Measurements from ENCODE around the gene IL1F10. TPM values are rescaled to one million over a fixed set of nuclear protein-coding genes. Genes with fewer than 3 reads are reported as not detected.

The IL1F10 gene
- total RNA-seq, 1 experiment from 2014 or later, result not detected

DNA sequence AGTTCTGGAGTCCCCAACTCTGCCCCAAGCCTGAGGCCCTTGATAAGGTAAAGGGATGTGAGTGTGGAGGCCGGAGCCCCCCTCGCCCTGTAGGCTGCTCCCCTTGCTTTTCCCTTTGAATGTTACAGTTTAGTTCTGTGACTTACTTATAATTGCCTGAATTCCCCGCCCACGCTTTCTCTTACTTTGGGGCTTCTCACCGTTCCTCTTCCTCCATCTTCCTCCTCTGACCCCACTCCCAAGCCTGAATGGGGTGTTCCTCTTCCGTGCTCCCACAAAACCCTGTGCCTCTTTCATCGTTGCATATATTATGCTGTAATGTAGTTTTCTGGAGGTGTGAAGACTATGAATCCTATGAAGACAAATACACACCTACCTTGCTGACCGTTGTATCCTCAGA is 44.7 kb downstream of the IL1F10 start:
- no peaks in the 10 kb centered on the region for H3K4me1 Mint-ChIP-seq
- no peak overlapping the region for H3K18ac ChIP-seq (ENCODE audit: insufficient read length, low read depth, low read length)
- H2AFZ ChIP-seq (ENCODE audit: low read length), result no peak overlapping the region
- H3K9ac ChIP-seq (ENCODE audit: extremely low read depth, insufficient read length, low read length), result no peak overlapping the region
- H3K79me1 ChIP-seq (ENCODE audit: insufficient read depth, low read depth, low read length, poor library complexity, severe bottlenecking), result no peaks in the 10 kb centered on the region
- peaks cover 0 to 2% of the 10 kb centered on the region in 2 experiments; a peak in 1 of 5 replicates for H3K9me3 Mint-ChIP-seq
- no peaks in the 10 kb centered on the region for H3K23me2 ChIP-seq (ENCODE audit: insufficient read length, low read depth, low read length, poor library complexity, severe bottlenecking)
- no peak overlapping the region for H3K56ac ChIP-seq (ENCODE audit: insufficient read length, low read depth, low read length)
- H3T11ph ChIP-seq (ENCODE audit: low read length), result no peak overlapping the region
- no peaks in the 10 kb centered on the region for H3K9me3 ChIP-seq (ENCODE audit: control insufficient read depth, low read depth, low read length)
- H2BK15ac ChIP-seq (ENCODE audit: low read depth, low read length), result no peak overlapping the region
- no peaks in the 10 kb centered on the region for H3K79me2 ChIP-seq (ENCODE audit: insufficient read depth, low read length)
- no peak overlapping the region for H3K4me2 ChIP-seq (ENCODE audit: insufficient read depth, insufficient read length, low read length)
- H2BK12ac ChIP-seq (ENCODE audit: insufficient read length, low read depth, low read length), result no peak overlapping the region
- H3K27ac Mint-ChIP-seq, result no peak overlapping the region
- no peak overlapping the region for H3K27ac ChIP-seq (ENCODE audit: insufficient read length, low read depth, low read length)
- H2BK5ac ChIP-seq (ENCODE audit: insufficient read length, low read length), result no peak overlapping the region
- TF ChIP-seq, protein P1, sequence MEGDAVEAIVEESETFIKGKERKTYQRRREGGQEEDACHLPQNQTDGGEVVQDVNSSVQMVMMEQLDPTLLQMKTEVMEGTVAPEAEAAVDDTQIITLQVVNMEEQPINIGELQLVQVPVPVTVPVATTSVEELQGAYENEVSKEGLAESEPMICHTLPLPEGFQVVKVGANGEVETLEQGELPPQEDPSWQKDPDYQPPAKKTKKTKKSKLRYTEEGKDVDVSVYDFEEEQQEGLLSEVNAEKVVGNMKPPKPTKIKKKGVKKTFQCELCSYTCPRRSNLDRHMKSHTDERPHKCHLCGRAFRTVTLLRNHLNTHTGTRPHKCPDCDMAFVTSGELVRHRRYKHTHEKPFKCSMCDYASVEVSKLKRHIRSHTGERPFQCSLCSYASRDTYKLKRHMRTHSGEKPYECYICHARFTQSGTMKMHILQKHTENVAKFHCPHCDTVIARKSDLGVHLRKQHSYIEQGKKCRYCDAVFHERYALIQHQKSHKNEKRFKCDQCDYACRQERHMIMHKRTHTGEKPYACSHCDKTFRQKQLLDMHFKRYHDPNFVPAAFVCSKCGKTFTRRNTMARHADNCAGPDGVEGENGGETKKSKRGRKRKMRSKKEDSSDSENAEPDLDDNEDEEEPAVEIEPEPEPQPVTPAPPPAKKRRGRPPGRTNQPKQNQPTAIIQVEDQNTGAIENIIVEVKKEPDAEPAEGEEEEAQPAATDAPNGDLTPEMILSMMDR (conservative IDR thresholded peaks at IDR 0.05), result no peak
- no peak overlapping the region for H2BK20ac ChIP-seq (ENCODE audit: low read depth, low read length, poor library complexity, severe bottlenecking)
- H3K27me3 ChIP-seq (ENCODE audit: insufficient read depth, low read length), result no peaks in the 10 kb centered on the region
- no CpG with 5 or more reads among the region's 8 CpGs for WGBS (ENCODE audit: extremely low coverage, insufficient read length, low lambda C conversion rate)
- no peak overlapping the region for H4K8ac ChIP-seq (replicated peaks; ENCODE audit: insufficient read length, low read depth, low read length)
- H4K5ac ChIP-seq (ENCODE audit: insufficient read length, low read depth, low read length), result no peak overlapping the region
- H3K23ac ChIP-seq (ENCODE audit: insufficient read length, low read depth, low read length), result no peak overlapping the region
- H3K4me3 Mint-ChIP-seq, result no peak overlapping the region
- DNase-seq, result no peak
- H3K36me3 Mint-ChIP-seq (ENCODE audit: insufficient read depth in 1 of 3, low read depth in 3 of 3), result no peaks in the 10 kb centered on the region
- no peaks in the 10 kb centered on the region for H3K27me3 Mint-ChIP-seq (ENCODE audit: low read depth)
- no peak overlapping the region for H3K14ac ChIP-seq (ENCODE audit: insufficient read depth, low read length)
- no peak overlapping the region for H2BK120ac ChIP-seq (ENCODE audit: low read depth, low read length, poor library complexity, severe bottlenecking)
- H4K91ac ChIP-seq (ENCODE audit: insufficient read length, low read depth, low read length), result no peak overlapping the region
- H3K4me1 ChIP-seq (ENCODE audit: insufficient read depth, low read length), result peaks cover 5% of the 10 kb centered on the region; the same call in 1 of the 2 replicates
- no peak overlapping the region for H3K4ac ChIP-seq (ENCODE audit: low read depth, low read length)
- H4K20me1 ChIP-seq (ENCODE audit: control insufficient read depth, insufficient read depth, insufficient read length), result no peaks in the 10 kb centered on the region
- H2AK5ac ChIP-seq (ENCODE audit: insufficient read length, low read length), result no peak overlapping the region
